SK-N-SH treated with all-trans-retinoic acid at 6 μM for 48 hours (cell line): ENCODE results near the gene SIL1.
A peak's percentile ranks its signal among the peaks of the same experiment; 100 is the strongest.

ENCODE experiments used
- ATAC-seq: fragments of 200-7000 bp; cut with Tn5 transposase; 3 replicates; pipeline ENCODE4 v1.9.1; 2020; ENCODE audit warnings: mild to moderate bottlenecking, moderate library complexity
- ARNTL ChIP-seq: fragments of 450-650 bp; formaldehyde crosslinking; IDR thresholded peaks from 2 replicates; pipeline ENCODE4 v1.5.0; 2020; ENCODE audit warnings: low read depth, mild to moderate bottlenecking, moderate library complexity, borderline replicate concordance
- BACH2 ChIP-seq: fragments of 250-450 bp; sonication (Bioruptor Pico); IDR thresholded peaks from 2 replicates; pipeline ENCODE4 v1.9.0; 2021; ENCODE audit warnings: mild to moderate bottlenecking, borderline replicate concordance
- CREB5 ChIP-seq: fragments of 250-450 bp; sonication (Bioruptor Pico); IDR thresholded peaks from 2 replicates; pipeline ENCODE4 v1.5.1; 2020; ENCODE audit warnings: low read depth, mild to moderate bottlenecking, moderate library complexity
- CSDC2 ChIP-seq: fragments of 250-450 bp; sonication (Bioruptor Pico); IDR thresholded peaks from 2 replicates; pipeline ENCODE4 v1.5.0; 2020; ENCODE audit warnings: mild to moderate bottlenecking, moderate library complexity
- ESRRG ChIP-seq: fragments of 250-450 bp; sonication (Bioruptor Pico); IDR thresholded peaks from 2 replicates; pipeline ENCODE4 v1.6.1; 2021; ENCODE audit warnings: mild to moderate bottlenecking
- GLIS3 ChIP-seq: fragments of 250-450 bp; sonication (Bioruptor Pico); IDR thresholded peaks from 2 replicates; pipeline ENCODE4 v1.5.0; 2020; ENCODE audit warnings: mild to moderate bottlenecking, moderate library complexity
- ISL1 ChIP-seq: fragments of 250-450 bp; sonication (Bioruptor Pico); IDR thresholded peaks from 2 replicates; pipeline ENCODE4 v2.1.2; 2022; ENCODE audit warnings: mild to moderate bottlenecking, moderate library complexity
- OSR1 ChIP-seq: fragments of 250-450 bp; sonication (Bioruptor Pico); IDR thresholded peaks from 2 replicates; pipeline ENCODE4 v1.8.0; 2022; ENCODE audit warnings: moderate library complexity, mild to moderate bottlenecking, inconsistent platforms
- PATZ1 ChIP-seq: fragments of 250-450 bp; sonication (Bioruptor Pico); IDR thresholded peaks from 2 replicates; pipeline ENCODE4 v1.8.0; 2020; ENCODE audit warnings: mild to moderate bottlenecking, moderate library complexity, borderline replicate concordance
- POU6F1 ChIP-seq: fragments of 250-450 bp; sonication (Bioruptor Pico); IDR thresholded peaks from 2 replicates; pipeline ENCODE4 v1.8.0; 2021; ENCODE audit warnings: low read depth, mild to moderate bottlenecking, moderate library complexity, borderline replicate concordance
- PPARA ChIP-seq: fragments of 250-450 bp; sonication (Bioruptor Pico); IDR thresholded peaks from 2 replicates; pipeline ENCODE4 v1.5.0; 2020; ENCODE audit warnings: mild to moderate bottlenecking, borderline replicate concordance
- RARB ChIP-seq: fragments of 250-450 bp; sonication (Bioruptor Pico); IDR thresholded peaks from 2 replicates; pipeline ENCODE4 v1.8.0; 2021; ENCODE audit warnings: mild to moderate bottlenecking, moderate library complexity
- SNAI2 ChIP-seq: fragments of 250-450 bp; sonication (Bioruptor Pico); IDR thresholded peaks from 2 replicates; pipeline ENCODE4 v1.5.0; 2020; ENCODE audit warnings: mild to moderate bottlenecking, moderate library complexity
- TCF4 ChIP-seq: fragments of 250-450 bp; sonication (Bioruptor Pico); IDR thresholded peaks from 2 replicates; pipeline ENCODE4 v1.8.0; 2021; ENCODE audit warnings: mild to moderate bottlenecking, moderate library complexity, borderline replicate concordance
- TOX ChIP-seq: fragments of 250-450 bp; sonication (Bioruptor Pico); IDR thresholded peaks from 2 replicates; pipeline ENCODE4 v1.8.0; 2021; ENCODE audit warnings: mild to moderate bottlenecking, moderate library complexity, borderline replicate concordance
- TSHZ2 ChIP-seq: fragments of 250-450 bp; sonication (Bioruptor Pico); IDR thresholded peaks from 2 replicates; pipeline ENCODE4 v1.5.0; 2020; ENCODE audit warnings: mild to moderate bottlenecking, moderate library complexity
- ZC3H10 ChIP-seq: fragments of 250-450 bp; sonication (Bioruptor Pico); IDR thresholded peaks from 2 replicates; pipeline ENCODE4 v1.5.1; 2021; ENCODE audit warnings: mild to moderate bottlenecking, moderate library complexity
- ZFP3 ChIP-seq: fragments of 250-450 bp; sonication (Bioruptor Pico); IDR thresholded peaks from 2 replicates; pipeline ENCODE4 v1.5.0; 2020; ENCODE audit warnings: mild to moderate bottlenecking, moderate library complexity
- ZFP30 ChIP-seq: fragments of 450-650 bp; formaldehyde crosslinking; IDR thresholded peaks from 2 replicates; pipeline ENCODE4 v1.5.0; 2022; ENCODE audit warnings: mild to moderate bottlenecking, moderate library complexity
- ZNF565 ChIP-seq: fragments of 450-650 bp; formaldehyde crosslinking; conservative IDR thresholded peaks from 2 replicates; pipeline ENCODE4 v1.5.0; 2020; ENCODE audit warnings: low read depth, mild to moderate bottlenecking, moderate library complexity
- ZNF70 ChIP-seq: fragments of 450-650 bp; formaldehyde crosslinking; IDR thresholded peaks from 2 replicates; pipeline ENCODE4 v1.5.0; 2020; ENCODE audit warnings: mild to moderate bottlenecking, moderate library complexity
- ZNF8 ChIP-seq: fragments of 450-650 bp; formaldehyde crosslinking; IDR thresholded peaks from 2 replicates; pipeline ENCODE4 v1.5.0; 2020; ENCODE audit warnings: mild to moderate bottlenecking, moderate library complexity

SIL1 gene

GRCh38 chr5:138942861-138943260, 255.3 kb downstream of the SIL1 start:
- ATAC-seq = no peak
- TF ChIP-seq TOX = no peak
- no peak for TF ChIP-seq BACH2 (CRISPR knock-in tag)
- TF ChIP-seq CSDC2 (CRISPR knock-in tag) = no peak
- no peak for TF ChIP-seq ZNF8 (CRISPR knock-in tag)
- TF ChIP-seq SNAI2 (CRISPR knock-in tag) = no peak
- no peak for TF ChIP-seq ZNF70 (CRISPR knock-in tag)
- no peak for TF ChIP-seq ESRRG (CRISPR knock-in tag)
- TF ChIP-seq TCF4 (CRISPR knock-in tag) = no peak
- no peak for TF ChIP-seq ZFP3 (CRISPR knock-in tag)
- no peak for TF ChIP-seq ARNTL (CRISPR knock-in tag)

GRCh38 chr5:138942066-138942465, 256.1 kb downstream of the SIL1 start:
- no peak for ATAC-seq
- TF ChIP-seq TCF4 (CRISPR knock-in tag) = no peak
- no peak for TF ChIP-seq TOX
- TF ChIP-seq ZFP3 (CRISPR knock-in tag) = no peak
- TF ChIP-seq CREB5 (CRISPR knock-in tag) = no peak
- no peak for TF ChIP-seq OSR1 (CRISPR knock-in tag)
- TF ChIP-seq PATZ1 (CRISPR knock-in tag) = no peak
- no peak for TF ChIP-seq RARB (CRISPR knock-in tag)
- TF ChIP-seq ZC3H10 (CRISPR knock-in tag) = no peak
- no peak for TF ChIP-seq PPARA

GRCh38 chr5:138938526-138938925, 259.6 kb downstream of the SIL1 start:
- ATAC-seq = no peak
- no peak for TF ChIP-seq ISL1 (CRISPR knock-in tag)

GRCh38 chr5:138937392-138938387, 260.5 kb downstream of the SIL1 start:
- peak; percentile 17 for ATAC-seq
- TF ChIP-seq ZNF565 = no peak
- no peak for TF ChIP-seq ZFP30
- no peak for TF ChIP-seq GLIS3 (CRISPR knock-in tag)
- no peak for TF ChIP-seq TOX
- TF ChIP-seq, all 23 proteins: peak for 0

- no peak for TF ChIP-seq OSR1 (CRISPR knock-in tag)
- peak; percentile 19 for ATAC-seq
Observed at GRCh38 chr5:138936968-138937345, 261.2 kb downstream of the SIL1 start.

DNA sequence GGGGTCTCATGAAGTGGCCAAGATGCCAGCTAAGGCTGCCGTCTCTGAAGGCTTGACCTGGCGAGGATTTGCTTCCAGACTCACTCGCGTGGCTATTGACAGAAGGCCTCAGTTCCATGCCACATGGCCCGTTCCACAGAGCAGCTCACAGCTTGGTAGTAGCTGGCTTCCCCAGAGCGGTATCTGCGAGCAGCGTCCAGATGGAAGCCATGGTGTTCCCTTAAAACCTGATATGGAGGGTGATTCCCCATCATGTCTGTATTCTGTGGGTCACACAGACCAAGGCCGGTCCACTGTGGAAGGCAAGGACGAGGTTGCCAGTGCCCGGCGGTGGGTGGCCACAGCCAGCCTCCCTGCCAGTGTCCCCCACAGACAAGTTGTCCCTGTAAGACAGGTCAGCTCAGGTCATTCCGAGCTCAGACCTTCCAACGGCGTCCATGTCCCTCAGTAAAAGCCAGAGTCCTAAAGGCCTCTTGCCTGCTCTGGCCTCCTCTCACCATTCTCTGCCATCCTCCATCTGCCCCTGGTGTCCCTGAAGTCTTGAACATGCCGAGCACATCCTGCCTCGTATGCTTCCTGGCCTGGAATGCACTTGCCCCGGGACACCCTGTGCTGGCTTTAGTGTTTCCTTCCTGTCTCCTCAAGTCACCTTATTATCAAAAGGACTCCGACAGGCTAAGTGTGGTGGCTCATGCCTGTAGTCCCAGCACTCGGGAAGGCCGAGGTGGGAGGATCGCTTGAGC, 261.8 kb downstream of the SIL1 start:
- peak; percentile 6; the same call in 2 of the 3 replicates for ATAC-seq
- TF ChIP-seq ZFP3 (CRISPR knock-in tag) (no peak), PPARA (no peak), TSHZ2 (no peak), GLIS3 (CRISPR knock-in tag) (no peak), ZC3H10 (CRISPR knock-in tag) (no peak), ZFP30 (no peak), ZNF565 (no peak), OSR1 (CRISPR knock-in tag) (no peak), POU6F1 (no peak), ZNF8 (CRISPR knock-in tag) (no peak)
- TF ChIP-seq, all 23 proteins: peak for 0
